AG08396 (cell line): ENCODE measurements around the gene KIRREL3.

Experiments
- DNase-seq: peaks from one replicate; pipeline ENCODE4 v3.0.0; 2012; ENCODE audit warnings: low spot score, mixed read lengths

The KIRREL3 gene

GRCh38 chr11:126512251-126512650 lies 488.3 kb downstream of the KIRREL3 start:
- DNase-seq: no peak

GRCh38 chr11:126511475-126512115 lies 489.0 kb downstream of the KIRREL3 start:
- no peak for DNase-seq

GRCh38 chr11:126510621-126511370 lies 489.8 kb downstream of the KIRREL3 start:
- DNase-seq: peak; percentile 49

- no peak for DNase-seq
These were observed 492.9 kb downstream of the KIRREL3 start for GRCh38 chr11:126507646-126508045.

- DNase-seq: no peak
These were observed 493.8 kb downstream of the KIRREL3 start for GRCh38 chr11:126506789-126507188.

- no peak for DNase-seq
These were observed 497.6 kb downstream of the KIRREL3 start for GRCh38 chr11:126502982-126503381.

GRCh38 chr11:126502159-126502558 lies 498.4 kb downstream of the KIRREL3 start:
- DNase-seq: no peak

- no peak for DNase-seq
These were observed 498.9 kb downstream of the KIRREL3 start for GRCh38 chr11:126501641-126502040.

- no peak for DNase-seq
These were observed 499.6 kb downstream of the KIRREL3 start for GRCh38 chr11:126500981-126501380.

- no peak for DNase-seq
These were observed 501.3 kb downstream of the KIRREL3 start for GRCh38 chr11:126499131-126499752.

GRCh38 chr11:126498281-126498680 lies 502.3 kb downstream of the KIRREL3 start:
- DNase-seq: no peak

GRCh38 chr11:126497581-126498122 lies 502.9 kb downstream of the KIRREL3 start:
- DNase-seq: no peak

GRCh38 chr11:126496576-126497337 lies 503.8 kb downstream of the KIRREL3 start:
- no peak for DNase-seq

GRCh38 chr11:126495281-126496220 lies 505.0 kb downstream of the KIRREL3 start:
- DNase-seq: no peak

- DNase-seq: no peak
These were observed 505.7 kb downstream of the KIRREL3 start for GRCh38 chr11:126494831-126495230.

- no peak for DNase-seq
These were observed 508.1 kb downstream of the KIRREL3 start for GRCh38 chr11:126492331-126493082.

- no peak for DNase-seq
These were observed 509.5 kb downstream of the KIRREL3 start for GRCh38 chr11:126491092-126491491.

GRCh38 chr11:126489836-126490660 lies 510.5 kb downstream of the KIRREL3 start:
- DNase-seq: no peak
